SK-N-SH treated with all-trans-retinoic acid at 6 μM for 48 hours (cell line): Measurements from ENCODE around the gene ARL15.

Source experiments
- ATAC-seq: fragments of 200-7000 bp; cut with Tn5 transposase; 3 replicates; pipeline ENCODE4 v1.9.1; 2020; ENCODE audit warnings: mild to moderate bottlenecking, moderate library complexity
- ARNTL ChIP-seq: fragments of 450-650 bp; formaldehyde crosslinking; IDR thresholded peaks from 2 replicates; pipeline ENCODE4 v1.5.0; 2020; ENCODE audit warnings: low read depth, mild to moderate bottlenecking, moderate library complexity, borderline replicate concordance
- BACH2 ChIP-seq: fragments of 250-450 bp; sonication (Bioruptor Pico); IDR thresholded peaks from 2 replicates; pipeline ENCODE4 v1.9.0; 2021; ENCODE audit warnings: mild to moderate bottlenecking, borderline replicate concordance
- CREB5 ChIP-seq: fragments of 250-450 bp; sonication (Bioruptor Pico); IDR thresholded peaks from 2 replicates; pipeline ENCODE4 v1.5.1; 2020; ENCODE audit warnings: low read depth, mild to moderate bottlenecking, moderate library complexity
- CSDC2 ChIP-seq: fragments of 250-450 bp; sonication (Bioruptor Pico); IDR thresholded peaks from 2 replicates; pipeline ENCODE4 v1.5.0; 2020; ENCODE audit warnings: mild to moderate bottlenecking, moderate library complexity
- CSRNP3 ChIP-seq: fragments of 250-450 bp; sonication (Bioruptor Pico); IDR thresholded peaks from 2 replicates; pipeline ENCODE4 v1.5.1; 2021; ENCODE audit warnings: mild to moderate bottlenecking, moderate library complexity
- GLIS3 ChIP-seq: fragments of 250-450 bp; sonication (Bioruptor Pico); IDR thresholded peaks from 2 replicates; pipeline ENCODE4 v1.5.0; 2020; ENCODE audit warnings: mild to moderate bottlenecking, moderate library complexity
- ISL1 ChIP-seq: fragments of 250-450 bp; sonication (Bioruptor Pico); IDR thresholded peaks from 2 replicates; pipeline ENCODE4 v2.1.2; 2022; ENCODE audit warnings: mild to moderate bottlenecking, moderate library complexity
- OSR1 ChIP-seq: fragments of 250-450 bp; sonication (Bioruptor Pico); IDR thresholded peaks from 2 replicates; pipeline ENCODE4 v1.8.0; 2022; ENCODE audit warnings: moderate library complexity, mild to moderate bottlenecking, inconsistent platforms
- PATZ1 ChIP-seq: fragments of 250-450 bp; sonication (Bioruptor Pico); IDR thresholded peaks from 2 replicates; pipeline ENCODE4 v1.8.0; 2020; ENCODE audit warnings: mild to moderate bottlenecking, moderate library complexity, borderline replicate concordance
- PPARA ChIP-seq: fragments of 250-450 bp; sonication (Bioruptor Pico); IDR thresholded peaks from 2 replicates; pipeline ENCODE4 v1.5.0; 2020; ENCODE audit warnings: mild to moderate bottlenecking, borderline replicate concordance
- RARB ChIP-seq: fragments of 250-450 bp; sonication (Bioruptor Pico); IDR thresholded peaks from 2 replicates; pipeline ENCODE4 v1.8.0; 2021; ENCODE audit warnings: mild to moderate bottlenecking, moderate library complexity
- SNAI2 ChIP-seq: fragments of 250-450 bp; sonication (Bioruptor Pico); IDR thresholded peaks from 2 replicates; pipeline ENCODE4 v1.5.0; 2020; ENCODE audit warnings: mild to moderate bottlenecking, moderate library complexity
- TCF4 ChIP-seq: fragments of 250-450 bp; sonication (Bioruptor Pico); IDR thresholded peaks from 2 replicates; pipeline ENCODE4 v1.8.0; 2021; ENCODE audit warnings: mild to moderate bottlenecking, moderate library complexity, borderline replicate concordance
- TOX ChIP-seq: fragments of 250-450 bp; sonication (Bioruptor Pico); IDR thresholded peaks from 2 replicates; pipeline ENCODE4 v1.8.0; 2021; ENCODE audit warnings: mild to moderate bottlenecking, moderate library complexity, borderline replicate concordance
- TSHZ2 ChIP-seq: fragments of 250-450 bp; sonication (Bioruptor Pico); IDR thresholded peaks from 2 replicates; pipeline ENCODE4 v1.5.0; 2020; ENCODE audit warnings: mild to moderate bottlenecking, moderate library complexity
- ZC3H10 ChIP-seq: fragments of 250-450 bp; sonication (Bioruptor Pico); IDR thresholded peaks from 2 replicates; pipeline ENCODE4 v1.5.1; 2021; ENCODE audit warnings: mild to moderate bottlenecking, moderate library complexity
- ZFP30 ChIP-seq: fragments of 450-650 bp; formaldehyde crosslinking; IDR thresholded peaks from 2 replicates; pipeline ENCODE4 v1.5.0; 2022; ENCODE audit warnings: mild to moderate bottlenecking, moderate library complexity
- ZNF565 ChIP-seq: fragments of 450-650 bp; formaldehyde crosslinking; conservative IDR thresholded peaks from 2 replicates; pipeline ENCODE4 v1.5.0; 2020; ENCODE audit warnings: low read depth, mild to moderate bottlenecking, moderate library complexity
- ZNF70 ChIP-seq: fragments of 450-650 bp; formaldehyde crosslinking; IDR thresholded peaks from 2 replicates; pipeline ENCODE4 v1.5.0; 2020; ENCODE audit warnings: mild to moderate bottlenecking, moderate library complexity
- ZNF8 ChIP-seq: fragments of 450-650 bp; formaldehyde crosslinking; IDR thresholded peaks from 2 replicates; pipeline ENCODE4 v1.5.0; 2020; ENCODE audit warnings: mild to moderate bottlenecking, moderate library complexity
- TF ChIP-seq, protein P1 (sequence below): fragments of 250-450 bp; sonication (Bioruptor Pico); IDR thresholded peaks from 2 replicates; pipeline ENCODE4 v1.8.0; 2021; ENCODE audit warnings: low read depth, mild to moderate bottlenecking, moderate library complexity, borderline replicate concordance

ARL15 gene

DNA sequence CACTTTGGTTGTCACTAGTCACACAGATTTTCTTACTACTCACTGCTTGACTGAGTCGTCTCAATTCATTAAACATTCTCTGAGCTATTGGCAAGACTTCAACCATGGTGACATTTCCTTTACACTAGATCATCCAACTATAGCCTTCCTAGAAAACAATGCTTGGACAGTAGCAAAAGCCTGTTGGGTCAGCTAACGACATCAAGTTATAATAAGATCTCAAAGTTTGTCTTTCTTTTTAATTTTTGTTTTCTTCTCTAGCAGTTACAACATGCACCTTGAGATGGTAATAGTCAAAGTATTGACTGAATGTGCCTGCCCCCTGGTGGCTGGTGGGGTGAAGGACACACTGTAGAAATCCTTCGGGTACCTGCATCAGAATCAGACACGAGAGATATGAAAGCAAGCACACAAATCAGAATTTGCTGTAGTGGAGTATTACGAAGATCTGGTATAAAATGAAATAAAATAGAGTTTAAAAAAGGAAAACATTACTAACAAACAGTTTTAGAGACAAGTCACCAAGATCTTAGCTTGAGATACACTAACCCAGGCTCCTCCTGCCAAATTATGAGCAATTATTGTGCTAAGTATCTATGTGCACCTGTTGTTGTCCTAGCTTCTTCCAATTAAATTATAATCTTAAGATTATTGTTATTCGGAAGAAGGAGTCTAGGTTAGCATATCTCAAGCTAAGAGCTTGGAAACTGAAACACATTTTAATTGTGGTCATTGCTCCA, 81.2 kb downstream of the ARL15 start:
- TF ChIP-seq CREB5 (CRISPR knock-in tag) (no peak), OSR1 (CRISPR knock-in tag) (no peak), TCF4 (no peak), ZNF70 (CRISPR knock-in tag) (no peak), ZFP30 (CRISPR knock-in tag) (no peak), GLIS3 (CRISPR knock-in tag) (no peak), SNAI2 (CRISPR knock-in tag) (no peak), ZNF8 (CRISPR knock-in tag) (no peak), PPARA (CRISPR knock-in tag) (no peak), TSHZ2 (no peak), PATZ1 (CRISPR knock-in tag) (no peak), CSRNP3 (CRISPR knock-in tag) (no peak), TOX (no peak), ISL1 (CRISPR knock-in tag) (no peak), RARB (CRISPR knock-in tag) (no peak), ZNF565 (CRISPR knock-in tag) (no peak)
- TF ChIP-seq, protein P1, sequence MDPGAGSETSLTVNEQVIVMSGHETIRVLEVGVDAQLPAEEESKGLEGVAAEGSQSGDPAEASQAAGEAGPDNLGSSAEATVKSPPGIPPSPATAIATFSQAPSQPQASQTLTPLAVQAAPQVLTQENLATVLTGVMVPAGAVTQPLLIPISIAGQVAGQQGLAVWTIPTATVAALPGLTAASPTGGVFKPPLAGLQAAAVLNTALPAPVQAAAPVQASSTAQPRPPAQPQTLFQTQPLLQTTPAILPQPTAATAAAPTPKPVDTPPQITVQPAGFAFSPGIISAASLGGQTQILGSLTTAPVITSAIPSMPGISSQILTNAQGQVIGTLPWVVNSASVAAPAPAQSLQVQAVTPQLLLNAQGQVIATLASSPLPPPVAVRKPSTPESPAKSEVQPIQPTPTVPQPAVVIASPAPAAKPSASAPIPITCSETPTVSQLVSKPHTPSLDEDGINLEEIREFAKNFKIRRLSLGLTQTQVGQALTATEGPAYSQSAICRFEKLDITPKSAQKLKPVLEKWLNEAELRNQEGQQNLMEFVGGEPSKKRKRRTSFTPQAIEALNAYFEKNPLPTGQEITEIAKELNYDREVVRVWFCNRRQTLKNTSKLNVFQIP (CRISPR knock-in tag) = no peak
- ATAC-seq = peak; percentile 95

- ATAC-seq = no peak
- no peak for TF ChIP-seq ZC3H10 (CRISPR knock-in tag)
- no peak for TF ChIP-seq OSR1 (CRISPR knock-in tag)
- no peak for TF ChIP-seq TCF4
- no peak for TF ChIP-seq PATZ1 (CRISPR knock-in tag)
- no peak for TF ChIP-seq CSRNP3 (CRISPR knock-in tag)
- TF ChIP-seq ZNF565 (CRISPR knock-in tag) = no peak
- no peak for TF ChIP-seq TOX
- TF ChIP-seq CREB5 (CRISPR knock-in tag) = no peak
- no peak for TF ChIP-seq ISL1 (CRISPR knock-in tag)
- no peak for TF ChIP-seq BACH2 (CRISPR knock-in tag)
- no peak for TF ChIP-seq ZNF70 (CRISPR knock-in tag)
- no peak for TF ChIP-seq GLIS3 (CRISPR knock-in tag)
- TF ChIP-seq ARNTL (CRISPR knock-in tag) = no peak
- no peak for TF ChIP-seq ZFP30 (CRISPR knock-in tag)
- no peak for TF ChIP-seq CSDC2 (CRISPR knock-in tag)
- TF ChIP-seq PPARA (CRISPR knock-in tag) = no peak
- no peak for TF ChIP-seq ZNF8 (CRISPR knock-in tag)
- TF ChIP-seq, all 23 proteins: peak for 0
These were observed 82.6 kb downstream of the ARL15 start for GRCh38 chr5:54227759-54228158.
